ENCODE data around the gene SLC4A5. TPM values are rescaled to one million over a fixed set of nuclear protein-coding genes. Genes with fewer than 3 reads are reported as not detected.

Gene SLC4A5
- total and polyA plus RNA-seq, 2 of the 8 experiments (the other 6 are each of a cell fraction or from before 2014, with no cell fraction given), result 0.42 to 0.52 TPM

DNA sequence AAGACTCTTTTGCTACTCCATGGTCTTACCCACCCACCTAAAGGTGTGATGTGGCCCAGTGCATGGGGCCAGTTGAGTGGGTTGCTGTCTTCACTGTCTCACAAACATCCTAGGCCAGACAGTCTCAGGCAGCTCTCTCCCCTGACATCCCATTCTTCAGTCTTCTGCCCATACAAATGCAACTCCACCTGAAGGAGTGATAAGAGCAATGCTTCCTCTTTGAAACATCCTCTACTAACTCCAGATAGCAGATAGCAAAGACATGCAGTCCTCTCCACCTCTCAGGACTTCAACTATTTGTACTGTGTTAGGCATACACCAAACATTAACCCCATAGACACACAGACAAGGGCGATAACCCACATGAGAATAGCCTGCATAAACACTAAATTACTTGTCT is 73.5 kb downstream of the SLC4A5 start:
- WGBS, 2 experiments (ENCODE audit: extremely low coverage in 1 of 2, insufficient coverage in 1 of 2, insufficient read length in 1 of 2, insufficient replicate concordance in 2 of 2, low coverage in 1 of 2, low lambda C conversion rate in 2 of 2, missing lambda C conversion rate in 1 of 2), result 90% methylated on average over 1 of the region's 1 CpG; no CpG with 5 or more reads in 1 of the 2 experiments
- Histone ChIP-seq H4K20me1 (replicated peaks in 1 of 2; ENCODE audit: control insufficient read depth in 1 of 2, insufficient read depth in 2 of 2, low read length in 2 of 2) (no peaks in the 10 kb centered on the region), H3K23me2 (ENCODE audit: low read depth, low read length) (no peaks in the 10 kb centered on the region), H3K27ac (ENCODE audit: low read depth, low read length) (no peak overlapping the region), H3K56ac (replicated peaks; ENCODE audit: insufficient read length, low read depth, low read length) (no peak overlapping the region), H3K4ac (replicated peaks; ENCODE audit: insufficient read length, low read depth, low read length) (no peak overlapping the region), H4K5ac (ENCODE audit: insufficient read length, low read depth, low read length) (no peak overlapping the region), H4K8ac (ENCODE audit: extremely low read depth, insufficient read depth, low read length) (no peak overlapping the region), H3K23ac (ENCODE audit: insufficient read length) (no peak overlapping the region), H4K91ac (replicated peaks; ENCODE audit: insufficient read length, low read length) (no peak overlapping the region), H3K9me3 (ENCODE audit: insufficient read depth in 2 of 2, low read depth in 1 of 2, low read length in 1 of 2) (no peaks in the 10 kb centered on the region), H2AFZ (ENCODE audit: low read length) (no peak overlapping the region), H3K14ac (ENCODE audit: insufficient read length) (no peak overlapping the region), H3K27me3 (replicated peaks in 1 of 4; ENCODE audit: control insufficient read depth in 3 of 4, extremely low read depth in 1 of 4, insufficient read depth in 3 of 4, low read length in 3 of 4) (no peaks in the 10 kb centered on the region), H3K36me3 (ENCODE audit: control insufficient read depth in 2 of 4, insufficient read depth in 4 of 4, low read length in 3 of 4) (no peaks in the 10 kb centered on the region), H2BK5ac (ENCODE audit: low read depth, low read length) (no peak overlapping the region), H3K4me3 (ENCODE audit: extremely low read depth in 1 of 4, insufficient read depth in 2 of 4, low read depth in 3 of 4, low read length in 4 of 4) (no peak overlapping the region), H2BK120ac (replicated peaks; ENCODE audit: low read depth, low read length) (no peak overlapping the region), H2BK15ac (ENCODE audit: low read length) (no peak overlapping the region), H3K4me1 (replicated peaks in 1 of 4; ENCODE audit: control insufficient read depth in 3 of 4, insufficient read depth in 4 of 4, low read length in 3 of 4) (no peaks in the 10 kb centered on the region), H3K9ac (replicated peaks in 1 of 4; ENCODE audit: extremely low read depth in 1 of 4, low read depth in 3 of 4, low read length in 3 of 4) (no peak overlapping the region), H3K18ac (ENCODE audit: extremely low read depth, low read length) (no peak overlapping the region), H3K79me2 (ENCODE audit: control insufficient read depth in 1 of 2, insufficient read depth in 2 of 2, low read length in 2 of 2) (no peaks in the 10 kb centered on the region), H3K79me1 (ENCODE audit: low read depth, low read length) (no peaks in the 10 kb centered on the region), H3K4me2 (ENCODE audit: insufficient read depth in 1 of 2, low read depth in 2 of 2, low read length in 2 of 2) (no peak overlapping the region), H2BK20ac (ENCODE audit: low read length) (no peak overlapping the region), H2BK12ac (ENCODE audit: low read depth, low read length) (no peak overlapping the region), H2AK5ac (ENCODE audit: low read depth, low read length) (no peak overlapping the region)
- DNase-seq (ENCODE audit: low read depth in 1 of 2, low spot score in 2 of 2) (no peak), FAIRE-seq (no peak)
- ChIA-PET POLR2A (ENCODE audit: partially characterized antibody) (interaction anchor here (0.6 kb wide), 1 partner anchor 68 kb away, joined by 3 read pairs; no protein-coding TSS in a partner anchor), CTCF (ENCODE audit: partially characterized antibody) (interaction anchor here (0.5 to 5.0 kb wide), 7 partner anchors 9 to 207 kb away, joined by 3 to 26 read pairs (median 5); no protein-coding TSS in a partner anchor)
- TF ChIP-seq POU5F1 (IDR thresholded peaks at IDR 0.05; ENCODE audit: low read depth, low read length) (no peak), RNF2 (IDR thresholded peaks at IDR 0.05; ENCODE audit: borderline replicate concordance, low read depth, low read length, missing control alignments, poor library complexity, severe bottlenecking) (no peak), RAD21 (IDR thresholded peaks at IDR 0.05 in 1 of 2, conservative IDR thresholded peaks at IDR 0.05 in 1 of 2; ENCODE audit: low read depth in 2 of 2, low read length in 2 of 2) (no peak), GABPA (IDR thresholded peaks at IDR 0.05; ENCODE audit: borderline replicate concordance, insufficient read depth, low read length) (no peak), TEAD4 (IDR thresholded peaks at IDR 0.05; ENCODE audit: low read depth, low read length) (no peak), TAF1 (IDR thresholded peaks at IDR 0.05; ENCODE audit: low read depth, low read length) (no peak), BRCA1 (IDR thresholded peaks at IDR 0.05; ENCODE audit: low read depth, low read length) (no peak), SIRT6 (IDR thresholded peaks at IDR 0.05; ENCODE audit: low read length) (no peak), KDM4A (IDR thresholded peaks at IDR 0.05; ENCODE audit: low read depth, low read length, severe bottlenecking) (no peak), BACH1 (IDR thresholded peaks at IDR 0.05; ENCODE audit: low read length) (no peak), MAFK (IDR thresholded peaks at IDR 0.05; ENCODE audit: low read depth, low read length) (no peak)
- TF ChIP-seq, protein P1, sequence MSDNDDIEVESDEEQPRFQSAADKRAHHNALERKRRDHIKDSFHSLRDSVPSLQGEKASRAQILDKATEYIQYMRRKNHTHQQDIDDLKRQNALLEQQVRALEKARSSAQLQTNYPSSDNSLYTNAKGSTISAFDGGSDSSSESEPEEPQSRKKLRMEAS (IDR thresholded peaks at IDR 0.05), result no peak
- TF ChIP-seq, protein P2, sequence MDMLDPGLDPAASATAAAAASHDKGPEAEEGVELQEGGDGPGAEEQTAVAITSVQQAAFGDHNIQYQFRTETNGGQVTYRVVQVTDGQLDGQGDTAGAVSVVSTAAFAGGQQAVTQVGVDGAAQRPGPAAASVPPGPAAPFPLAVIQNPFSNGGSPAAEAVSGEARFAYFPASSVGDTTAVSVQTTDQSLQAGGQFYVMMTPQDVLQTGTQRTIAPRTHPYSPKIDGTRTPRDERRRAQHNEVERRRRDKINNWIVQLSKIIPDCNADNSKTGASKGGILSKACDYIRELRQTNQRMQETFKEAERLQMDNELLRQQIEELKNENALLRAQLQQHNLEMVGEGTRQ (IDR thresholded peaks at IDR 0.05; ENCODE audit: low read length), result no peak

Measured in H1 (cell line).